ENCODE data around the gene SREK1IP1. TPM values are rescaled to one million over a fixed set of nuclear protein-coding genes. Genes with fewer than 3 reads are reported as not detected.

SREK1IP1 gene
- total and polyA plus RNA-seq, 5 experiments from 2014 or later, result 19.4 to 38.4 (median 25.9) TPM

DNA sequence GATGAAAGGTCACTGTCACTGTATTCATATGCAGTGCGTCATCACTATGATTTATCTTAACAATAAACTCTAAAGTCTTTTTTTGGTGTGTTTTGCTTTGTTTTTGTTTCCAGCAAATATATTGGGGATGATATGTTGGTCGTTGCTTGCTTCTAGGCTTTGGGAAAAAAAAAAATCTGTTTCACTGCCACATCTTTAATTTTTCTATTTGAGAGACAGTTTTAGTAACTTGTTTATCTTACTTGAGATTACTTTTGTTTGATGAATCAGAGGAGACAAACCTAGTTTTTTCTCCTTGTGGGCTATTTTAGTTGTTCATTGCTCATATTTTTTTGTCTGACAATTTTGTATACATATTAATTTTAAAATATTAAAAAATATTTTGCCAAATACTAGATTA lies 19.7 kb upstream of the SREK1IP1 start:
- H3K4me1 Mint-ChIP-seq, result peaks cover 0 to 6% (median under 1%) of the 10 kb centered on the region in 4 donors
- H3K36me3 Mint-ChIP-seq, result peaks cover 7 to 61% (median 25%) of the 10 kb centered on the region in 3 donors
- ATAC-seq, result no peak

DNA sequence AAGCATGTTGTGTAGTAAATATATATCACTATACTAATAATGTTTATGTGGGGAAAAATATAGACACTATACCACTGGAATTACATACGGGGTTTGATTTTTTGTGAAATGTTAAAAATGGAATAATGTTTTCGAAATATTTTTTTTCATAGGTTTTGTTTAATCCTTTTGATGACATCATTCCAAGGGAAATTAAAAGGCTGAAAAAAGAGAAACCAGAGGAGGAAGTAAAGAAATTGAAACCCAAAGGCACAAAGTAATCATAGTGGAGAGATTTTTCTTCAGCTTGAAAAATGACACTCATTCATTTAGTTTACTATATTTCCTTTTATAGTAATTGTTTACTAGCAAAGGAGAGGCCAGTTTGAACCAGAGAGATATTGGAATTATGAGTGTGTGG lies 17.9 kb upstream of the SREK1IP1 start:
- no peak overlapping the region for H3K27ac Mint-ChIP-seq
- no peaks in the 10 kb centered on the region for H3K9me3 Mint-ChIP-seq
- H3K4me1 Mint-ChIP-seq, result peaks cover 0 to 6% (median under 1%) of the 10 kb centered on the region in 4 donors
- no peak for DNase-seq
- no peak overlapping the region for H3K4me3 Mint-ChIP-seq
- peaks cover 7 to 58% (median 19%) of the 10 kb centered on the region in 3 donors for H3K36me3 Mint-ChIP-seq
- no peaks in the 10 kb centered on the region for H3K27me3 Mint-ChIP-seq
- ATAC-seq, result no peak
- POLR2A ChIA-PET, result no interaction called here

More for the DNA sequence above, 19.7 kb upstream of the SREK1IP1 start:
- Mint-ChIP-seq H3K27ac (no peak overlapping the region), H3K27me3 (no peaks in the 10 kb centered on the region), H3K4me3 (no peak overlapping the region), H3K9me3 (no peaks in the 10 kb centered on the region)
- POLR2A ChIA-PET, result no interaction called here
- no peak for DNase-seq

DNA sequence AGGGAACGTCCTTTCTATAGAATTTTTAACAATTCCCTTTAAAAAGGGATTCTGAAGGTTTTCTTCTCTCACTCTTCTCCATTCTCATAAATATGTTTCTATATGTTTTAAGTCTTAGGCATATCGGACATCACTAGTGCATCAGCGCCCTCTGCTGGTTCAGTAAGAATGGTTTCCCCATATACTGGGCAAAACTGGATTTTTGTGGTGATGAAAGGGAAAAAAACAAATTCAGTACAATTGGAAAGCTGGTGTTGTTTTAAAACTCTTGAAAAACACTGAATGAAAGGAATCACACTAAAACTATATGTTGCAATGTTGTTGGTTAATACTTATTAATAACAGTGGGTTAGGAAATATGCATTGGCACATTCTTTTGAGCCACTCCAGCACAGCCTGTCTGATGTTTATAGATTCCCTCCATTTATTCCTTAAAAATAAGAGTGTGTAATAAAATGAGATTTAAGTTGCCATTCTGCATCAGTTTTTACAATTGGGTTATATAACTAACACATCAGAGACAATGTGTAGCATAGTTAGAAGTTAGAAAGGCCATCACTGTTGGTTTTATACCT lies 16.0 kb upstream of the SREK1IP1 start:
- peak; percentile 41 to 86 (median 69) for DNase-seq
- no peaks in the 10 kb centered on the region for H3K27me3 Mint-ChIP-seq
- H3K9me3 Mint-ChIP-seq, result no peaks in the 10 kb centered on the region
- POLR2A ChIA-PET, result no interaction called here
- peak; percentile 82 to 83 for ATAC-seq
- H3K27ac Mint-ChIP-seq, result peak overlapping the region in 1 of 10 donors; percentile 61
- H3K4me3 Mint-ChIP-seq, result no peak overlapping the region
- H3K36me3 Mint-ChIP-seq, result peaks cover 7 to 54% (median 14%) of the 10 kb centered on the region in 3 donors
- peaks cover 0 to 19% (median 8%) of the 10 kb centered on the region in 4 donors for H3K4me1 Mint-ChIP-seq

DNA sequence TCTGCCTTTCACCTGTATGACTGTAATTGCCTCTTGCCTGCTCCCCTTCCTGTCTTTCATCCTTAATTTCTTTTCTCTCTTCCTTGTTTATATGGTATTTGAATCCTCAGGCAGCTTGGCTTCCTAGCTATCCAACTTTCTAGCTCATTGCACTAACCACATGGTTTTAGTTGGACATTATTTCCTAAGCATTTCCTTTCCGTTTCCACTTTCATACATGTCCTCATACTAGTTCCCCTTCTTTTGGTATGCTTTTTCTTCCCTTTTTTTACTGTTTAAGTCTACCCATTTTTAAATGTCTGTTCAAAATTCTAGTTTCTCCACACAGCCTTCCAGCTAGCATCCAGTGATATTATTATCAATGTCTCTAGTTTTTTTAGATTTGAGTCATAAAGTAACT lies 6.8 kb upstream of the SREK1IP1 start:
- H3K36me3 Mint-ChIP-seq, result peaks cover 0 to 40% (median 14%) of the 10 kb centered on the region in 3 donors
- DNase-seq (no peak), ATAC-seq (no peak)
- no peak overlapping the region for H3K4me3 Mint-ChIP-seq
- peak overlapping the region in 3 of 10 donors; percentile 14 to 71 (median 55) for H3K27ac Mint-ChIP-seq
- POLR2A ChIA-PET, result no interaction called here
- no peaks in the 10 kb centered on the region for H3K27me3 Mint-ChIP-seq
- no peaks in the 10 kb centered on the region for H3K9me3 Mint-ChIP-seq
- H3K4me1 Mint-ChIP-seq, result peaks cover 18 to 41% (median 35%) of the 10 kb centered on the region in 4 donors

DNA sequence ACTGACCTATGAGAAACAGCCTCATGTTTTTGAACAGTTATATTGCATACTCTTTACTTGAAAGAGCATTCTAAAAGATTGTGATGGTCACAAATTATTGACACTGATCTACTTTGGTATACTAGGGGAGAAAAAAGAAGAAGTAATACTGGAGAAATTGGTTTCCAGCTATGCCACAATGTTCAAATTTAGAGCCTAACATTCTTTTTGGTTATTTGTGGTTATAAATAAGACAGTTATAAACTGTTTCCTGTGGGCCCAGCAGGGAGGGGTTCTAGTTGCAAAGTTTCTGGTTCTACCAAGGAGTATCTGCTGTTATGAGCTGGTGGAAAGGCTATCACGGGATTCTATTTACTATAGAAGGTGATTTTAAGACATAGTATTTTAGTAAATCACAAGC lies 5.0 kb upstream of the SREK1IP1 start:
- DNase-seq (no peak), ATAC-seq (no peak)
- Mint-ChIP-seq H3K36me3 (peaks cover 0 to 27% (median 6%) of the 10 kb centered on the region in 3 donors), H3K4me3 (no peak overlapping the region), H3K4me1 (peaks cover 22 to 53% (median 45%) of the 10 kb centered on the region in 4 donors), H3K9me3 (no peaks in the 10 kb centered on the region), H3K27me3 (no peaks in the 10 kb centered on the region), H3K27ac (peak overlapping the region in 1 of 10 donors; percentile 30)
- POLR2A ChIA-PET, result no interaction called here

DNA sequence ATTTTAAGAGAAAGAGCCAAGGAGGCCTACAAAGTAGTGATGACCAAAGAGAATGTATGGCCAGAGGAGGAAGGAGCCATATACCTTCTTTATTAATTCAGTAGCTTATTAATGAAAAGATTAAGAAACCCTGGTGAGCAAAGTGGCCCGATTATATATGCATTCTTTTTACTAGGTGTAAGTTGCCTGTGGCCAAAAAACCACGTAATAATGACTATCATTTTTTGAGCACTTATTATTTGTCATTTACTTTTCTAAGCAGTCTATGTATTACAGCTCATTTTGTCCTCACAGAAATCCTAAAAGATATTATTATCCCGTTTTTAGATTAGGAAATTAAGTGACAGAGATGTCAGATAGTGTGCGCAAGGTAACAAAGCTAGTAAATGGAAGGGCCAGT lies 3.2 kb upstream of the SREK1IP1 start:
- Mint-ChIP-seq H3K4me1 (peaks cover 25 to 67% (median 50%) of the 10 kb centered on the region in 4 donors), H3K9me3 (no peaks in the 10 kb centered on the region), H3K36me3 (peaks cover 0 to 22% (median 6%) of the 10 kb centered on the region in 3 donors), H3K27me3 (no peaks in the 10 kb centered on the region), H3K27ac (peak overlapping the region in 1 of 10 donors; percentile 58), H3K4me3 (no peak overlapping the region)
- POLR2A ChIA-PET, result interaction anchor here (0.6 kb wide), 1 partner anchor 24 kb away, joined by 4 read pairs; no protein-coding TSS in a partner anchor
- DNase-seq (no peak), ATAC-seq (no peak)

DNA sequence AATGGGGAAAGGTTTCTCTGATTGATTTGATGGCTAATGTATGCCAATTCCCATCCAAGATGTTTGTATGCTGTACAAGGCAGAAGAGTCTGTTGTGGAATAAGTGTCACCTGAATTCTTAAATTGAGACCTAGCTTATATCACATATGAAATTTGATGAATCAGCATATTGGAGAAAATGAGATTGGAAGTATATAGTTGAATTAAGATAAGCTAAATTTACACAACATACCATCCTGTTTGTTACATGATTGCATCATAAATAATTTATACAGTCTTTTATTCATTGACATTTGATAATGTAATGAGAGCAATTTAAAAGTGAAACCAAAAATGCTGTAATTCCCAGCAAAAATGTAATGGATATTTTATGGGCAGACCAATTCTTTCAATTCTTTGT lies 1.4 kb upstream of the SREK1IP1 start:
- Mint-ChIP-seq H3K27ac (peak overlapping the region in 5 of 10 donors; percentile 97 to 100 (median 99)), H3K36me3 (peaks cover 0 to 15% (median 0%) of the 10 kb centered on the region in 3 donors), H3K4me1 (peaks cover 26 to 75% (median 63%) of the 10 kb centered on the region in 4 donors), H3K27me3 (no peaks in the 10 kb centered on the region), H3K4me3 (peak overlapping the region; percentile 97 to 100 (median 100)), H3K9me3 (no peaks in the 10 kb centered on the region)
- POLR2A ChIA-PET, result interaction anchor here (1.8 kb wide), 1 partner anchor 793 kb away, joined by 7 read pairs; the partner anchor contains the start of genes CENPK and PPWD1
- no peak for ATAC-seq
- DNase-seq, result no peak

DNA sequence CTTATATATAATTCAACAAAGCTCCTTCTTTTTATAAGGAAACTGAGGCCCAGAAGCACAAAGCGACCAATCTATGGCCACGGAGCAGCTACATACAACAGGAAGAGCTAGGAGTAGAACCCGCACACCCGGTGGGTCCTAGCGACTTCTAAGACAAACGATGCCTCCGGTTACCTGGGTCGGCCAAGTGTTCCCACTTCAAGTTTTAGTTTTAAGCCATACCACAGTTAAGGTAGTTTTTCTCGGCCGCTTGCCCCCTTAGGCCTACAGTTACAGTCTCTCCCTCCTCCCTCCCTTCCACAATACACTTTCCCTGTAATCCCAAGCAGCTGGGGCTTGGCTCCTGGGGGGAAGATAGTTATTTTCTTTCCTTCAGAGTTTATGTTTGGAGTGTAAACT lies 533 bp downstream of the SREK1IP1 start:
- no peak for DNase-seq
- Mint-ChIP-seq H3K27ac (peak overlapping the region; percentile 97 to 100 (median 99)), H3K9me3 (no peaks in the 10 kb centered on the region), H3K4me1 (peaks cover 25 to 68% (median 62%) of the 10 kb centered on the region in 4 donors), H3K4me3 (peak overlapping the region; percentile 97 to 100 (median 100)), H3K36me3 (peaks cover 0 to 23% (median 5%) of the 10 kb centered on the region in 3 donors), H3K27me3 (no peaks in the 10 kb centered on the region)
- peak; percentile 4 to 7 for ATAC-seq
- POLR2A ChIA-PET, result interaction anchor here (0.6 to 1.5 kb wide), 2 partner anchors 10 to 336 kb away, joined by 3 to 4 read pairs; no protein-coding TSS in a partner anchor

DNA sequence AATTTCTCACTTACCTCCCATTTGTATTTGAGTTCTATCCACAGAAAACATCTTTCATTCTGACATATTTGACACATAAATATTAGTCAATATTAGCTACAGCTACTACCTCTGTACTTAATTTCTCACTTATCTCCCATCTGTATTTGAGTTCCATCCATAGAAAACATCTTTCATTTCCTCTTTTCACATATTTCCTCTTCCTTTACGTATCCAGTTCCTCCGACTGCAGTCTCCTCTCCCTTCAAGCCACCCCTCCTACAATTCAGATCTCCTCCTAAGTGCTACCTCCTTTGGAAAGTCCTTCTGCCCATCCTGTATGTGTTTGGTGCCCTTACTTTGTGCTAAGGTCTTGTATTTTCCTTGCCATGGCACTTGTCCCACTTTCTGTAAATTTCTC lies 1.6 kb downstream of the SREK1IP1 start:
- POLR2A ChIA-PET, result no interaction called here
- H3K4me1 Mint-ChIP-seq, result peaks cover 25 to 68% (median 59%) of the 10 kb centered on the region in 4 donors
- peaks cover 0 to 24% (median 5%) of the 10 kb centered on the region in 3 donors for H3K36me3 Mint-ChIP-seq
- peak overlapping the region in 7 of 10 donors; percentile 16 to 99 (median 98) for H3K27ac Mint-ChIP-seq
- H3K9me3 Mint-ChIP-seq, result no peaks in the 10 kb centered on the region
- peak overlapping the region; percentile 97 to 100 (median 100) for H3K4me3 Mint-ChIP-seq
- H3K27me3 Mint-ChIP-seq, result no peaks in the 10 kb centered on the region
- DNase-seq (no peak), ATAC-seq (no peak)

DNA sequence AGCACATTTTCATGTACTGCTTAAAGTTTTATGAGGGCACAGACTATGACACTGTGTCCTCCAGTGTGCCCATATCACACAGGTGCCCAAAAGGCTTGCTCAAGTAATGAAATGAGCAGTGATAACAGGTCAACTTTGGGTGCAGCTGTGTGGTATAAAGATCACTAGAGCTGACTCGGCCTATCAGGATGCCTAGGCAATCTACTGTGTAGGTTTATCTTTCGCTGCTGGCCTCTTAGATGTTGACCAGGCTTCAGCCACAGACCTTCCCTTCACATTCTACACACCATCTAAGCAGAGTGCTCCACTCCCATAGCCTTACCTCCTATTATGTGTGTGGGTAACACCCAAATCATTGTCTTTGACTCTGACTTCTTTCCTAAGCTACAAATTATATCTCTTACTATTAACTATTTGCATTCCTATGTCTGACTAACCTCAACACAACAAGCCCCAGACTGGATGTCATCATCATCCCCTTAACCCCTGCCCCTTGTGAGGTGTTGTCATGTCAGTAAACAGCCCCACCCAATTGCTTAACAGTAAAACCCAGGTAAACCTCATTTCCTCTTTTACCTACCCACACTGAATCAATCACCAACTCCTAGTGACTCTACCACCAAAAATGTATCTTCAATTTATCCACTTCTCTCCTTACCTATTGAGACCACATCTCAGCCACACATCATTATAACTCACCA lies 2.5 kb downstream of the SREK1IP1 start:
- Mint-ChIP-seq H3K27me3 (no peaks in the 10 kb centered on the region), H3K36me3 (peaks cover 0 to 30% (median 8%) of the 10 kb centered on the region in 3 donors), H3K4me3 (peak overlapping the region in 7 of 10 donors; percentile 4 to 49 (median 15)), H3K4me1 (peaks cover 25 to 60% (median 55%) of the 10 kb centered on the region in 4 donors), H3K27ac (peak overlapping the region in 4 of 10 donors; percentile 3 to 60 (median 18)), H3K9me3 (no peaks in the 10 kb centered on the region)
- DNase-seq (no peak), ATAC-seq (no peak)
- POLR2A ChIA-PET, result no interaction called here

DNA sequence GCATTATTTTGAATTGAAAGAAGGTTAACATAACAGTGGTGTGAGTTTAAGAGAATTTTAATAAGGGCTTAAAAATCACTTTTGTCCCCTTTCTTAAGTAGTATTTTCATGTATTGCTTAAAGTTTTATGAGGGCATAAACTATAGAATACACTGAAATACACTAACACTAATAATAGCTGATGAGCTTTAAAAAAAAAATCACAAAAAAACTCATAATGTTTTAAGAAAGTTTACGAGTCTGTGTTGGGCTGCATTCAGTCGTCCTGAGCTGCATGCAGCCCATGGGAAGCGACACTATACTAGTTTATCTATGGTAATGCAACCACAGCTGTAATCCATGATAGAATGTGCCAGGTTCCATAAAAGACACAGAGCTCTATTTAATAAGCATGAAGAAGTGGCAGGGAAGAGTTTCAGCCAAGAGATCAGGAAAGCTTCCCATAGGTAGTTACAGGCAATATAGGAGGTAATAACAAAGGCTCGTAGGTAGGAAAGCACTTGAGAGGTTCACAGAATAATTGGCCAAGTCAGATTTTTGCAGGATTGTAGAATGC lies 4.5 kb downstream of the SREK1IP1 start:
- POLR2A ChIA-PET, result no interaction called here
- Mint-ChIP-seq H3K27me3 (no peaks in the 10 kb centered on the region), H3K4me3 (no peak overlapping the region), H3K4me1 (peaks cover 25 to 61% (median 49%) of the 10 kb centered on the region in 4 donors), H3K27ac (no peak overlapping the region), H3K9me3 (no peaks in the 10 kb centered on the region), H3K36me3 (peaks cover 0 to 49% (median 13%) of the 10 kb centered on the region in 3 donors)
- no peak for ATAC-seq
- no peak for DNase-seq

DNA sequence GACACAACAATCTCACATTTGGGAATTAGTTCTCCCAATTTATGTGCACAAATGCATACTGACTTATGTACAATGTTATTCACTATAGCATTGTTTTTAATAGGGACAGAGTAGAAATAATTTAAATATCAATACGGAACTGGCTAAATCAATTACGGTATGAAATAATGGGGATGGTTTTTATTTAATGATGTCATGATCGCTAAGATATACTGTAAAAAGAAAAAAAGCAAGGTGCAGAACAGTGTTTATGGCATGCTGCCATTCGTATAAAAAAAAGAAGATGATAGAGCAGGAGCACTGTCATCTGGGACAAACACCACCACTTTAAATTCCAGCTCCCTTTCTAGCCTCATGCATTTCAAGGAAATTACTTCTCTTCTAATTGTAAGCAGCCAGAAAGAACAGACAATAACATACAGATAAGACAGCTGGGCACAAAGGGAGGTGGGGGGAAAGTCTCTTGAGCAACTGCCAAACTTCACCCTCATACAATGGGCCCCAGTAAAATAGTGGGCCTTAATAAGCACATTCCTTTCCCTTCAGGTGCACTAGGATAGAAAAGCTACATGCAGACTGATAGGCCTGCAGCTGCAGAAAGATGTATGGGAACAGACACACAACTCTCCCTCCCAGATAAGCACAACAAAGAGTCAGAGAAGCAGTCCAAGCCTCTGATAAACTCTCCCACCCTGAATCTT lies 8.4 kb downstream of the SREK1IP1 start:
- Mint-ChIP-seq H3K27ac (peak overlapping the region in 2 of 10 donors; percentile 32 to 33), H3K4me1 (peaks cover 12 to 39% (median 28%) of the 10 kb centered on the region in 4 donors), H3K4me3 (no peak overlapping the region), H3K9me3 (no peaks in the 10 kb centered on the region), H3K27me3 (no peaks in the 10 kb centered on the region), H3K36me3 (peaks cover 0 to 57% (median 17%) of the 10 kb centered on the region in 3 donors)
- ATAC-seq, result no peak
- no peak for DNase-seq
- POLR2A ChIA-PET, result no interaction called here
